ENCODE measurements around the gene DYNLT4. TPM values are rescaled to one million over a fixed set of nuclear protein-coding genes. Genes with fewer than 3 reads are reported as not detected.

Gene DYNLT4
- total RNA-seq: 0.09 TPM
- 0.09 TPM for polyA plus RNA-seq
- long read RNA-seq, donor 1: 0 reads
- long read RNA-seq, donor 2, transcript TCTEX1D4-201 (1 exons, 763 nt): major isoform, 26 of 31 reads
- long read RNA-seq, donor 2, partial matches to known transcripts: 5 of 31 reads
- long read RNA-seq, donor 2, other reads (novel, unspliced or antisense): 0 of 31 reads
- long read RNA-seq, donor 3, transcript TCTEX1D4-201 (1 exons, 763 nt): major isoform, 9 of 9 reads
- long read RNA-seq, donor 3, partial matches to known transcripts: 0 of 9 reads
- long read RNA-seq, donor 3, other reads (novel, unspliced or antisense): 0 of 9 reads
- long read RNA-seq, donor 4, transcript TCTEX1D4-201 (1 exons, 763 nt): major isoform, 18 of 24 reads
- long read RNA-seq, donor 4, partial matches to known transcripts: 6 of 24 reads
- long read RNA-seq, donor 4, other reads (novel, unspliced or antisense): 0 of 24 reads
- long read RNA-seq, donor 5, transcript TCTEX1D4-201 (1 exons, 763 nt): major isoform, 18 of 18 reads
- long read RNA-seq, donor 5, partial matches to known transcripts: 0 of 18 reads
- long read RNA-seq, donor 5, other reads (novel, unspliced or antisense): 0 of 18 reads
- long read RNA-seq, donor 6, transcript TCTEX1D4-201 (1 exons, 763 nt): major isoform, 12 of 12 reads
- long read RNA-seq, donor 6, partial matches to known transcripts: 0 of 12 reads
- long read RNA-seq, donor 6, other reads (novel, unspliced or antisense): 0 of 12 reads
- long read RNA-seq, donor 7, transcript TCTEX1D4-201 (1 exons, 763 nt): major isoform, 14 of 14 reads
- long read RNA-seq, donor 7, partial matches to known transcripts: 0 of 14 reads
- long read RNA-seq, donor 7, other reads (novel, unspliced or antisense): 0 of 14 reads
- long read RNA-seq, donor 8, partial matches to known transcripts: 0 of 4 reads
- long read RNA-seq, donor 8, other reads (novel, unspliced or antisense): 0 of 4 reads
- long read RNA-seq, donor 9, partial matches to known transcripts: 0 of 4 reads
- long read RNA-seq, donor 9, other reads (novel, unspliced or antisense): 0 of 4 reads
- long read RNA-seq, donor 10, transcript TCTEX1D4-201 (1 exons, 763 nt): major isoform, 6 of 6 reads
- long read RNA-seq, donor 10, partial matches to known transcripts: 0 of 6 reads
- long read RNA-seq, donor 10, other reads (novel, unspliced or antisense): 0 of 6 reads

GRCh38 chr1:44806704-44807363 is at the start of gene DYNLT4:
DYNLT4 (minus strand) TSS chr1:44807351; CDS start chr1:44806668, 683 bp downstream.
- Histone ChIP-seq H3K27me3 (ENCODE audit: control insufficient read depth in 2 of 2, insufficient read depth in 1 of 2, low read length in 1 of 2) (no peaks in the 10 kb centered on the region), H3K4me3 (ENCODE audit: low read length in 2 of 2) (peak within 1 kb of the TSS; percentile 8 to 14), H3K27ac (ENCODE audit: low read depth in 1 of 2, low read length in 1 of 2) (peak within 1 kb of the TSS; percentile 95 to 98), H3K4me1 (ENCODE audit: control insufficient read depth in 2 of 2, insufficient read depth in 2 of 2, low read length in 2 of 2) (peaks cover 45 to 70% of the 10 kb centered on the region in 2 donors), H3K36me3 (ENCODE audit: control insufficient read depth in 2 of 2, insufficient read depth in 2 of 2, low read length in 1 of 2) (peaks cover 36 to 43% of the 10 kb centered on the region in 2 donors), H3K9me3 (ENCODE audit: control insufficient read depth in 2 of 2, insufficient read depth in 1 of 2, low read length in 1 of 2) (peaks cover 0 to 12% of the 10 kb centered on the region in 2 donors)
- WGBS: 95% methylated on average over 7 of the region's 7 CpGs
- DNase-seq (ENCODE audit: low read depth in 6 of 9, low spot score in 9 of 9): no peak

GRCh38 chr1:44855742-44856141 is 48.6 kb upstream of the DYNLT4 start:
- Histone ChIP-seq H3K36me3 (ENCODE audit: control insufficient read depth in 2 of 2, insufficient read depth in 2 of 2, low read length in 1 of 2) (no peaks in the 10 kb centered on the region), H3K27ac (ENCODE audit: low read depth in 1 of 2, low read length in 1 of 2) (no peak overlapping the region), H3K27me3 (ENCODE audit: control insufficient read depth in 2 of 2, insufficient read depth in 1 of 2, low read length in 1 of 2) (no peaks in the 10 kb centered on the region), H3K4me1 (ENCODE audit: control insufficient read depth in 2 of 2, insufficient read depth in 2 of 2, low read length in 2 of 2) (no peaks in the 10 kb centered on the region), H3K9me3 (ENCODE audit: control insufficient read depth in 2 of 2, insufficient read depth in 1 of 2, low read length in 1 of 2) (no peaks in the 10 kb centered on the region), H3K4me3 (ENCODE audit: low read length in 2 of 2) (no peak overlapping the region)
- DNase-seq (ENCODE audit: low read depth in 6 of 9, low spot score in 9 of 9): no peak
- 82% methylated on average over 7 of the region's 7 CpGs for WGBS

- H3K27me3 ChIP-seq (ENCODE audit: control insufficient read depth in 2 of 2, insufficient read depth in 1 of 2, low read length in 1 of 2): no peaks in the 10 kb centered on the region
- WGBS: 95% methylated on average over 1 of the region's 1 CpG
- no peak for DNase-seq (ENCODE audit: low read depth in 6 of 9, low spot score in 9 of 9)
- H3K36me3 ChIP-seq (ENCODE audit: control insufficient read depth in 2 of 2, insufficient read depth in 2 of 2, low read length in 1 of 2): peaks cover 0 to 4% of the 10 kb centered on the region in 2 donors
- no peaks in the 10 kb centered on the region for H3K9me3 ChIP-seq (ENCODE audit: control insufficient read depth in 2 of 2, insufficient read depth in 1 of 2, low read length in 1 of 2)
- no peak overlapping the region for H3K27ac ChIP-seq (ENCODE audit: low read depth in 1 of 2, low read length in 1 of 2)
- H3K4me3 ChIP-seq (ENCODE audit: low read length in 2 of 2): no peak overlapping the region
- peaks cover under 1 to 4% of the 10 kb centered on the region in 2 donors for H3K4me1 ChIP-seq (ENCODE audit: control insufficient read depth in 2 of 2, insufficient read depth in 2 of 2, low read length in 2 of 2)
Observed at GRCh38 chr1:44854970-44855369, 47.8 kb upstream of the DYNLT4 start.

GRCh38 chr1:44853201-44853600 is 46.0 kb upstream of the DYNLT4 start:
- no peak for DNase-seq (ENCODE audit: low read depth in 6 of 9, low spot score in 9 of 9)
- H3K4me1 ChIP-seq (ENCODE audit: control insufficient read depth in 2 of 2, insufficient read depth in 2 of 2, low read length in 2 of 2): peaks cover 9 to 18% of the 10 kb centered on the region in 2 donors
- 98% methylated on average over 6 of the region's 6 CpGs for WGBS
- H3K9me3 ChIP-seq (ENCODE audit: control insufficient read depth in 2 of 2, insufficient read depth in 1 of 2, low read length in 1 of 2): no peaks in the 10 kb centered on the region
- H3K4me3 ChIP-seq (ENCODE audit: low read length in 2 of 2): no peak overlapping the region
- H3K27me3 ChIP-seq (ENCODE audit: control insufficient read depth in 2 of 2, insufficient read depth in 1 of 2, low read length in 1 of 2): no peaks in the 10 kb centered on the region
- H3K27ac ChIP-seq (ENCODE audit: low read depth in 1 of 2, low read length in 1 of 2): no peak overlapping the region
- H3K36me3 ChIP-seq (ENCODE audit: control insufficient read depth in 2 of 2, insufficient read depth in 2 of 2, low read length in 1 of 2): peaks cover 0 to 4% of the 10 kb centered on the region in 2 donors

GRCh38 chr1:44851308-44851707 is 44.2 kb upstream of the DYNLT4 start:
- Histone ChIP-seq H3K4me3 (ENCODE audit: low read length in 2 of 2) (no peak overlapping the region), H3K4me1 (ENCODE audit: control insufficient read depth in 2 of 2, insufficient read depth in 2 of 2, low read length in 2 of 2) (peaks cover 9 to 18% of the 10 kb centered on the region in 2 donors), H3K27ac (ENCODE audit: low read depth in 1 of 2, low read length in 1 of 2) (no peak overlapping the region), H3K9me3 (ENCODE audit: control insufficient read depth in 2 of 2, insufficient read depth in 1 of 2, low read length in 1 of 2) (no peaks in the 10 kb centered on the region), H3K27me3 (ENCODE audit: control insufficient read depth in 2 of 2, insufficient read depth in 1 of 2, low read length in 1 of 2) (no peaks in the 10 kb centered on the region), H3K36me3 (ENCODE audit: control insufficient read depth in 2 of 2, insufficient read depth in 2 of 2, low read length in 1 of 2) (peaks cover 0 to 4% of the 10 kb centered on the region in 2 donors)
- DNase-seq (ENCODE audit: low read depth in 6 of 9, low spot score in 9 of 9): no peak
- WGBS: 97% methylated on average over 1 of the region's 1 CpG

GRCh38 chr1:44849575-44850132 is 42.5 kb upstream of the DYNLT4 start:
- Histone ChIP-seq H3K27ac (ENCODE audit: low read depth in 1 of 2, low read length in 1 of 2) (no peak overlapping the region), H3K27me3 (ENCODE audit: control insufficient read depth in 2 of 2, insufficient read depth in 1 of 2, low read length in 1 of 2) (no peaks in the 10 kb centered on the region), H3K4me3 (ENCODE audit: low read length in 2 of 2) (no peak overlapping the region), H3K4me1 (ENCODE audit: control insufficient read depth in 2 of 2, insufficient read depth in 2 of 2, low read length in 2 of 2) (peaks cover 9 to 18% of the 10 kb centered on the region in 2 donors), H3K36me3 (ENCODE audit: control insufficient read depth in 2 of 2, insufficient read depth in 2 of 2, low read length in 1 of 2) (peaks cover 0 to 4% of the 10 kb centered on the region in 2 donors), H3K9me3 (ENCODE audit: control insufficient read depth in 2 of 2, insufficient read depth in 1 of 2, low read length in 1 of 2) (no peaks in the 10 kb centered on the region)
- WGBS: 55% methylated on average over 2 of the region's 2 CpGs
- peak in 3 of 9 donors; percentile 16 to 66 (median 32) for DNase-seq (ENCODE audit: low read depth in 6 of 9, low spot score in 9 of 9)

- no peak for DNase-seq (ENCODE audit: low read depth in 6 of 9, low spot score in 9 of 9)
- H3K9me3 ChIP-seq (ENCODE audit: control insufficient read depth in 2 of 2, insufficient read depth in 1 of 2, low read length in 1 of 2): no peaks in the 10 kb centered on the region
- no peak overlapping the region for H3K27ac ChIP-seq (ENCODE audit: low read depth in 1 of 2, low read length in 1 of 2)
- no peak overlapping the region for H3K4me3 ChIP-seq (ENCODE audit: low read length in 2 of 2)
- WGBS: 99% methylated on average over 7 of the region's 7 CpGs
- H3K4me1 ChIP-seq (ENCODE audit: control insufficient read depth in 2 of 2, insufficient read depth in 2 of 2, low read length in 2 of 2): peaks cover 9 to 18% of the 10 kb centered on the region in 2 donors
- peaks cover 0 to 4% of the 10 kb centered on the region in 2 donors for H3K36me3 ChIP-seq (ENCODE audit: control insufficient read depth in 2 of 2, insufficient read depth in 2 of 2, low read length in 1 of 2)
- peaks cover 0 to 3% of the 10 kb centered on the region in 2 donors for H3K27me3 ChIP-seq (ENCODE audit: control insufficient read depth in 2 of 2, insufficient read depth in 1 of 2, low read length in 1 of 2)
Observed at GRCh38 chr1:44848456-44849181, 41.5 kb upstream of the DYNLT4 start.

- H3K4me3 ChIP-seq (ENCODE audit: low read length in 2 of 2): no peak overlapping the region
- no peak for DNase-seq (ENCODE audit: low read depth in 6 of 9, low spot score in 9 of 9)
Observed at GRCh38 chr1:44847845-44848244, 40.7 kb upstream of the DYNLT4 start.

More at GRCh38 chr1:44847845-44848244, 40.7 kb upstream of the DYNLT4 start:
- peaks cover 12 to 21% of the 10 kb centered on the region in 2 donors for H3K4me1 ChIP-seq (ENCODE audit: control insufficient read depth in 2 of 2, insufficient read depth in 2 of 2, low read length in 2 of 2)
- H3K27me3 ChIP-seq (ENCODE audit: control insufficient read depth in 2 of 2, insufficient read depth in 1 of 2, low read length in 1 of 2): peaks cover 0 to 11% of the 10 kb centered on the region in 2 donors
- WGBS: 97% methylated on average over 1 of the region's 1 CpG
- no peak overlapping the region for H3K27ac ChIP-seq (ENCODE audit: low read depth in 1 of 2, low read length in 1 of 2)
- H3K36me3 ChIP-seq (ENCODE audit: control insufficient read depth in 2 of 2, insufficient read depth in 2 of 2, low read length in 1 of 2): peaks cover 0 to 4% of the 10 kb centered on the region in 2 donors
- peaks cover 0 to 2% of the 10 kb centered on the region in 2 donors for H3K9me3 ChIP-seq (ENCODE audit: control insufficient read depth in 2 of 2, insufficient read depth in 1 of 2, low read length in 1 of 2)
